HG03460 (cell line): ENCODE results near the gene MAPK7.
A peak's percentile ranks its signal among the peaks of the same experiment; 100 is the strongest.

Experiments used
- ATAC-seq: cut with Tn5 transposase; IDR thresholded peaks from one replicate; pipeline ENCODE4 v1.9.1; 2021; ENCODE audit not compliant: unreplicated experiment

MAPK7 gene

DNA sequence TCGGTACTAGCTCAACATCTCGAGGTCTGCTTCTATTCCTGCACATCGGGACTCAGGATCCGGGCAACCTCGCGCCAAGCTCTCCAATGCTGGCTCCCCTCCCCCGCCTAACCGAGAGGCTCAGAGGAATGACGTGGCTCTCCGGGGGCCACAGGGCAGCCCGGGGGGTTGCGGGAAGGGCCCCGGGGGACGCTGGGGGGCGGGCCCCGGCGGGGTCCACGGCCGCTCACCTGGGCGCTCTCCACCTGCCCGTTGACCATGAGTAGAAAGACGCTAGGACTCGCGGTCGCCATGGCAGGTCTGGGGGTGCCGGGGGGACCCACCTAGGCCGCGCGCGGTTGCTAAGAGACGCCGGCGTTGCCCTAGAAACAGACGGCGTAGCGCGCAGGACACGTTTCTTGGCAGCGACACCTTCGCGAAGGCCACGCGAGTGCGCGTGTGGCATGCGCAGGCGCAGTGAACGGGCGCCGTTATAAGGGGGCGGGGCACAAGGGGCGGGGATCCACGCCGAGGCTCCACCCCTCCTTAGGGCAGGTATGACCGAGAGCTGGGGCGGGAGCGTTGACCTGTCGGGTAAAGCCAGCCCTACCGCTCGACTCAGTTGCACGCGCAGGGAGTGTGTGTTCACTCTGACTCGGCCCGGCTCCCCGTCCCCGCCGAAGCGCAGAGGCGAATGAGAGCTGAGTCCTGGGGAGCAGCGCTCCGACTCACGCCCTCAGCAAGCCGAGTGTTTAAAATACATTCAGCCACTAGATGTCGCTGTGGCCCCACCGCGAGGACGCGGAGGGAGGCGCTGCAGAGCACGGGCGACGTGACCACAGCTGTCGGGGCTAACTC, 15.8 kb upstream of the MAPK7 start, which contains the start of gene B9D1:
Gene B9D1, minus strand, starts transcription at position 447 of the 837 bp plus-strand sequence. Its CDS starts 154 bp downstream, at position 293.
- ATAC-seq, result peak; percentile 67

DNA sequence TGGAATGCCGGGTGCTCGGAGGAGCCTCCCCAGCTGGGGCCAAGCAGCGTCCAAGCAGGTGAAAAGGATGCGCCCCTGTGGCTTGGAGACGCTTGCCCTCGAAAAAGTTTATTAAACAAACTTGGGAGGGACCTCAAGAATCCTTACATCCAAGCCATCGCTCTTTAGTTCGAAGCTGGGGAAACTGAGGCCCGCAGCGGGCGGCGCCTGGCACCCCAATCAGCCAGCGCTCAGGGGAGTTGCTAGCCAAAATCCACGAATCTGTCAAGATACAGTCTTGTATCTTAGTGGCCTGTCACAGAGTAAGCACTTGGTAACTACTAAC, 15.2 kb upstream of the MAPK7 start:
- no peak for ATAC-seq

DNA sequence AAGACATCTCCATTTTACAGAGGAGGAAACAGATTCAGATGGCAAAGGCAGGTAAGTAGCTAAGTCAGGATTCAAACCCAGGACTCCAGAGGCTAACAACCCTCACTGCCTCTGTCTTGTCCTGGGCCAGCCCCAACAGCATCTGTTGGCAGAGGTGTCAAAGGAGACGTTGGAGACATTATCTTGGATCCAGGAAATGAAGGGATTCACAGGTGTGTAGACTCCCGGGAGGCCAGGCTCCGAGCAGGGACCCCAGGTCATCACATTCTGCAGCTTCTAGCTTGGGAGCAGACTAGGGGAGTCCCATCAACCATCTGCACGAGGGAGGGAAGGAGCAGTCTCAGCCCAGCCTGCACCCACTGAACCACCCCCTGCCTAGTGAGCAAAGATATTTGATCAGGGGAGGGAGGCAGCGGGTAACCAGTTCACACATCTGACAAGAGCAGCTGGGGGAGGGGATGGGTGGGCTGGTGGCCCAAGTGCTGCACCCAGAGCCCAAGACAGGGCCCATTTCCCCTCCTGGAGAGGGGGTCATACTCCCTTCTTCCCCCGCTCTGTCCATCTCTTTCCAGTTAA, 14.8 kb upstream of the MAPK7 start:
- no peak for ATAC-seq

DNA sequence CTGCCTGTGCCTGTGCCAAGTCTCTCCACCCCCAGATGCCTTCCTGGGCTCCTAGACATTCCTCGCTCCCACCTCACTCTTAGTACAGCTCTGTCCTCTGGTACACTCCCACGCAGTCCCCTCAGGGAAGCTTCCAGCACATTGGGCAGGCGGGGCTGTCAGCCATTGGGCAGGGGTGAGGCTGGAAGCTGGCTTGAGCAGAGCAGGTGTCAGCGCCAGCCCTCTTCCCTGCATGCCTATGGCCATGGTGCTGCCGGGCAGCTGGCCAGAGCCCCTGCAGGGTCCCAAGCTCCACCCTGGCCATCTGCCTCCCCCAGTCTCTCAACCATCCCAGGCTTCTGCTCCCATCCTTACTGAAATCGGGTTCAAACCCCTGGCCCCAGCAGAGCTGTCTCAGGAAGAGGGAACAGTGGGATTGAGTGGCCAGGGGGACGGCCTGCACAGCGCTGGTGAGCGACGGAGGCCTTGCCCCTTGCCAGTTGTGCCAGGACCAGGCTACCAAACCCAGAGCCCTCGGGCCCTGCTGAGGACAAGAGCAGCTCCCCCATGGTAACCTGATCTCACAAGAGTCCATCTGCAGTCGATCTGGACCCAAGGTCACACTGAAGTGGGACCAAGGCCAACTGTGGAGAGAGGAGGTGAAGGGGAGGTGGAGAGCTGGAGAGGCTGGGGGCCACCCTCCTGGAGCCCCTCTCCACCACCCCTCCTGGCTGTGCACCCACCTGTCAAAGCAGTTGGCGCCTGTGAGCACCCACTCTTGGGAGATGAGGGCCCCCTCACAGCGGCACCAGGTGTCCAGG, 13.4 kb upstream of the MAPK7 start:
- ATAC-seq, result no peak

DNA sequence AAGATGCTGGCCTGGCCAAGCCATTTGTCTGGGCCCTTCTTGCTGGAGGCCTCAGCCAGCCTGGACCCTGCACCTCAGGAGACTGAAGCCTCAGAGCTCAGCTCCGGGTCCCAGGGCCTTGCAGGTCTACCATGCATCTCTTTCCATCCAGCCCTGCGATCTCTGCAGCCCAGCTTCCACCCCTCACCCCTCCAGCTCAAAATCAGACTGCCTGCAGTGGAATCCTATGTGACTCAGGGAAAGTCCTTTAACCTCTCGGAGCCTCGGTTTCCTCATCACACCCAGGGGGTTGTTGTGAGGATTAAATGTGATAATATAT, 12.8 kb upstream of the MAPK7 start:
- no peak for ATAC-seq

DNA sequence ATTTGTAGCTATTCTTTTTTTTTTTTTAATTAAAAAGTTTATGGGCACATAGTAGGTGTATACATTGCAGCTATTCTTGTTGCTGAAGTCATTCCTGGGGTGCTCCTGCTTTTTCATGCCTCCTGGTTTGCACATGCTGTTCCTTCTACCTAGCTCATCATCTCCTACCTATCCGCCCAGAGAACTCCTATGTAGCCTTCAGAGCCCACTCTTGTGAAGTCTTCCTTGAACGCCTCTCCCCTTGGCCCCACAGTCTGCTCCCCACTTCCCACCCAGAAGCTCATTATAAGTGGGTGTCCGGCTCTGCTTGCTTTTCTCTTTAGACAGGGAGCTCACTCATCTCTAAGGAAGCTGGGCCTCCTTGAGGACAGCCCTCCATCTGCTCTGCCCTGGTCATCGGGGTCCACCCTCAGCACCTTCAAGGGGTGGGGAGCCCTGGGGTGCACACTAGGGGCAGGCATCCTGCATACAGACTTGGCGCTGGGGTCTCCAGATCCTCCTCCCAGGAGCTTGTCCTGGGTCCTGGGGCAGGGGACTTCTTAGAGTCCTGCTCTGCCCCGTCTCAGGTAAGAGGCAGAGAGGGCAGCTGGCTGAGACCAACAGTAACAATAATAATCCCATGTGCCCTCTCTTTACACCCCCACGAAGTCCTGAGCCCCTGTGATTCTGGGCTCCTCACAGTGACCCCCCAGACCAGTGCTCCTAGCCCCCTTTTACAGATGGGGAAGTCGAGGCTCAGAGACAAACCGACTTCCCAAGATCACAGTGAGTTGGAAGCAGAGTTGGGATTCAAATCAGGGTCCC, 12.3 kb upstream of the MAPK7 start:
- ATAC-seq, result no peak

DNA sequence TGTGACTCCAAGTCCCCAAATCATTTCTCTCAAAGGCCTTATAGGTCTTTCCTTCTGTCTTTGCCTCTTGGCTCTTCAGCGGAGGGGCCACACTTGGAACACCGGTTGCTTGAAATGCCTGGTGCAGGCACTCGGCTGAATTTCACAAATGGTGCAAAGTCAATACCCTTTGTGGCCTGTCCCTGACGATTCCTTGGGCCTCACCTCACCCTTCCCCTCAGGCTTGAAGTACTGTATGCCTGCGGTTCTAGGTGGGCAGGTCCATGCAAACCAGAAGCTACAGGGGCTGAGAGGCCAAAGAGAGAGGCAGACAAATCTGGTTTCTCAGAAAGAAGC, 11.7 kb upstream of the MAPK7 start:
- ATAC-seq, result no peak

DNA sequence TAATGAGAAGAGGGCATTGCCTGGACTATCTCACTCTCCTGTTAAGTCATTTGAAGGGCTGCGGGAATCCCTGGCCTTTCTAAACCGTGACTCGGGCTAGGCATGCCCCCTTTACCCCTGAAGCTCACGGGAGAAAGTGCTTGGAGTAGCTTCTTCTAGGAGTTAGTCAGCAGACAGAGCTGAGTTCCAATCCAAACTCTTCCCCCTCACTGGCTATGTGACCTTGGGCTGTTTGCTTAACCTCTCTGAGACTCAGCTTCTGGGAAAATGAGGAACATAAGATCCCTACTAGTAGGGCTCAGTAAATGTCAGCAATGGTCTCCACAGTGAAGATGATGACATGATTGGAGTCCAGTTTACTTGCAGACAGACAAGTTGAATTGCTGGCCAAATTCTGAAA, 10.1 kb upstream of the MAPK7 start:
- ATAC-seq, result no peak

DNA sequence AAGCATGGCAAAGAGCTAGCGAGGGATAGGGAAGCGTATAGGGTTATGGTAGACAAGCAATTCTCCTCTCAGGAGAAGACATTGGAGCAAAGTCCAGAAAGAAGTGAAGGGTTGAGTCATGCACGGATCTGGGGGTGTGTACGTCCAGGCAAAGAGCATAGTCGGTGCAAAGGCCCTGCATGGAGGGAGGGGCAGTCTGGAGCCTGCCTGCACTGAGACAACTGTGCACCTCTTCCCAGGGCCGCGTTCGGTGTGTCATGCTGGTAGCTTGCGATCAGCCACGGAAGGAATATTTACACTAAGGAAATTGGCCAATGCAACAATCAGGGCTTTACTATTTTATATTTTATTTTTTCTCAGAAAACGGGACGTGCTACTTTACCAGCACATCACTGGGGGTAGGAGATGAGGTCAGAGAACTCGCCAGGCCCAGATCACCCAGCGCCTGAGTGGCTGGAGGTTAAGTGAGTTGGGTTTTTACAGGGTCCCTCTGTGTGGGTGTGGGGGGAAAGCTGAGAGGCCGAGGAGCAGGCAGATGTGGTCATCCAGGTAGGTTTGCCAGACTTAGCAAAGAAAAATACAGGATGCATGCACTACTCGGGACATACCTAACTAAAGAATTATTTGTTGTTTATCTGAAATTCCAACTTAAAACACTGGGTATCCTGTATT, 9.1 kb upstream of the MAPK7 start:
- ATAC-seq, result no peak

DNA sequence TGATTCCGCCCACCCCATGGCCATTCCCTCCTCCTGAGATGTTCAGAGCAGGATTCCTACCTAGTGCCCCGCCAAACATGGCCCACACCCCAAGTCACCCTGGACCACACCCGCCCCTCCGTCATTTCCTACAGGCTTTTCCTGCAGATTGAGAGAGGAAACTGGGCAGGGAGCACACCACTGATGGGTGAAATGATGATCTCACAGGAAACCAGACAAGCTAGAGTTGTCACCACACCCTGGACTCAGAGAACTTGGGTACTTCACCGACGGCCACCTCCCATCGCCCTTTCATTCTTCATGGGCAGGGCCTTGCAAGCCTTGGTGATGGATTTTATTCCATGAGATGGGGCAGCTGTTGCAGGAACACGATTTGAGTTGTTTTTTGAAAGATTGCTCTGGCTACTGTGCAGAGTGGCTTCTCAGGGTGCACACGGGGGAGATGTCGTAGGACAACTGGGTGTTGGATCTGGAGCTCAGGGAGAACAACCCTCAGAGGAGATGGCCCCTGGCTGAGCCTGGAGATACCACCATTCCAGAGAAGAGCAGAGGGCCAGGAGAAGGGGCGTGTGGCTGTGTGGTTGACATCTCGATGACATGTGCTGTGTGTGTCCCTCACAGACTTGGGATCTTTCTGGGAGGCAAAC, 8.3 kb upstream of the MAPK7 start:
- no peak for ATAC-seq

DNA sequence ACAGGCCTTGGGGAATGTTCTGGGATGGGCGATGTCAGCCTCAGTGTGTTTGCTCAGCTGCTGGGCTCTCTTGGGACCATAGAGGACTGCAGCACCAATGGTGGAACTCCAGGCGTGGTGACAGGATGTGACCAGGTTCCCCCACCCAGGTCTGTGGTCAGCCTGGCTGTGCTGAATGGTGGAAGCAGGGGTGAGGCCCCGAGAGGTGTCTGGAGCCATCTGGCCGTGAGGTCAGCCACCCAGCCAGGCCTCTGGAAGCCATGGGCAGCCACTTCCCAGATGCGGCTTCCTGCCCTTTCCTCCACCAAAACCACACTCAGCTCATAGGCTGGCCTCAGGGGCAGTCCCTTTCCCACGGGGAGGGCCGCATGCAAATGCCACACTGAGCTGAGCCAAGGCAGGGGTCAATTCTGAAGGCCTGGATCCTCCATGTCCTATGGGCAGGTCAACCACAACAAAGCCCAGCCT, 7.8 kb upstream of the MAPK7 start:
- ATAC-seq, result peak; percentile 61

DNA sequence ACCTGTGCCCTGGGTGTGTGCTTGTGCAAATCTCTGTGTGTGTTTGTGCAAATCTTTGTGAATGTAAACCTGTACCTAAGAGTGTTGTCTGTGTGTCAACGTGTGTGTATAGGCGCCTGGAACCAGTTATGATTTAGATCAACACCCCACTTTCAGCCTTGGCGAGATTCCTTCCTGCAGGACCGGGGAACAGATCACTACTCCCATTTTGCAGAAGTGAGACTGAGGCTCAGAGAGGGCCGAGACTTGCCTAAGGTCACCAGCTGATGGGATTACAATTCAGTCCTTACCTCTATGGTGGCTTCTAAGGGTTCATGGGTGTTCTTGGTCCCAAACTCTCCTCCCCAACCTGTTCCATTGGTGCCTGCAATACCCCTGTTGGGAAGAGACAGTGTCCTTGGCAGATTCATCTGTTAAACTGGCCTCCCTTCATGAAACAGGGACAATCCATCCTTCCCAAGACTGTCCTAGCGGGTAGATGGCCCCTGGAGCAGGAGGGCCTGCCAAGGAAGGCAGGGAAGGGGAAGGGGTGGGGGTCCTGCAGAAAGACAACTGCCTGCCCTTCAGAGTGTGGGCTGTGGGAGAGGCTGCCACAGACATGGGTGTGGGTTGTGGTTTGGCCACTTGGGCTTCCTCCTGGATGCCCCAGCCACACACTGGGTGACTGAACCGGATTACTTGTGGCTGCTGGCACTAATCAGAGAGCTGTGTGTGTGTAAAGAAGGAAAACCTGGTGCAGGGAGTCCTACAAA, 6.9 kb upstream of the MAPK7 start:
- no peak for ATAC-seq

DNA sequence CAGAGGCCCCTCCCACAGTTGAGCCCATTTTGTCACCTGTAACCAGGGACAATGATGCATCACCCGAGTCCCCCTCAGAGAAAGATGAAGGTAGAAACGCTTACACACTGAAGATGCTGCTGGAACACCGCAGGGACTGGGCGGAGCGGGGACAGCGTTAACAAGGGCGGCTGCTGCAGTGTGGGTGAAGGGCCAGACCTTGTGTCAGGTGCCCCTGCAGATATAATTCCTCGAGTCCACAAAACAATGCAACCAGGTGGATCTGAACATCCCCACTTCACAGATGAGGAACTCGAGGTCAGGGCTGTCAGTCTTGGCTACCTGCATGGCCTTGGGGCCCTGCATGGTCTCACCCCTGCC, 6.3 kb upstream of the MAPK7 start:
- ATAC-seq, result no peak

DNA sequence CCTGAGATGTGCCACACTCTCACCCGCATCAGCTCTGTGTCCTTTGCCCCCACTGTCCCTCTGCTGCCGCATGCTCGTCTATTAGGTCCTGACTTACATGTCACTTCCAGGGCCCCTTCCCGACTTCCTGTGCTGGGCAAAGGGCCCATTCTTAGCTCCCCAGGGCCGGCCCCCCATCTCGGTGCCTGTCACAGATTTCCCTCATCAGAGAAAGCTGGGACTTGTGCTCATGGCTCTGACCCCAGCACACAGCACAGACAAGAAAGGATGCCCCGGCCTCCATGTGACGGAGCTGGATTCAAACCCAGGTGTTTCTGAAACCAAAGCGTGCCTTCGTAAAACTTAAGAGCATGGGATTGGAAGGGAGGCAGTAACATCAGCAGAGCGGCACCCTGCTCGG, 5.9 kb upstream of the MAPK7 start:
- no peak for ATAC-seq

DNA sequence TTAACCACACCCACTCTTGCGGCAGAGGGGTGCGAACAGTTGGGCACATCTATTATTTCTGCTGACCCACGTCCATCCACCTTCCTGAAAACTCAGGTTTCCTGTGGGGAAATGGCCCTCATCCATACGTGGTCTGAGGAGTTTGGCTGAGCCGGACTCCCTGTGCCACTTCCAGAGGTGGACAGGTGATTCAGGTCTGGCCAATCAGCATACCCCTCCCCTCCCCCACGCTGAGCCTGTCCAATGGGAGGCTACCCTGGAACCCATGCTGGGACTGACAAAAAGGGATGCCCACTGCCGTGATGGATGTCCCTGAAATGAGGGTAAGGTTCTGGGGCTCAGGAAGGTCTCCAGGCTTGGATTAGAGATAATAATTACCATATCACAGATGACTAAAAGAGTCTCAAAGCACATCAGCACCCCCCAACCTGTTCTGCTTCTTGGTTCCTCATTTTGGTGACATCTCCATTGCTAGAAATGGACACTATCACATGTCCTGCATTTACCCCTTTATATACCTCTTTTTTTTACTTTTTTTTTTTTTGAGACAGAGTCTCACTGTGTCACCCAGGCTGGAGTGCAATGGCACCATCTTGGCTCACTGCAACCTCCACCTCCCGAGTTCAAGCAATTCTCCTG, 5.3 kb upstream of the MAPK7 start:
- ATAC-seq, result no peak

DNA sequence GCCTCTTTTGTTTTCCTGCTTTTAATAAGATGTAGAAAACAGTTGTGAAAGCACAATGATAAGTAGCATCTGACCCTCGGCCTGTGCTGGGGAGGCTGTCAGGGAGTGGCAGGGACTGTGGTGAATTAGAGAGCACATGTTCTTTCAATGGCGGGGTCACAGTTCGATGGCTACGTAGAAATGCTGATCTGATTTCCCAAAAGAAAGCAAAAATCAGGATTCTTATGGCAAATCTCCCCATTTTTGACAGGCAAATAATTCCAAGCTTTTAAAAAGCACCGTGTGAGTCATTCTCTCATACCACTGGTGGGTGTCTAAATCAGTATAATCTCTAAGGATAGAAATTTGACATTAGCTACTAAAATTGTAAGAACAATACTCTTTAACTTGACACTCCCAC, 4.2 kb upstream of the MAPK7 start:
- ATAC-seq, result no peak

DNA sequence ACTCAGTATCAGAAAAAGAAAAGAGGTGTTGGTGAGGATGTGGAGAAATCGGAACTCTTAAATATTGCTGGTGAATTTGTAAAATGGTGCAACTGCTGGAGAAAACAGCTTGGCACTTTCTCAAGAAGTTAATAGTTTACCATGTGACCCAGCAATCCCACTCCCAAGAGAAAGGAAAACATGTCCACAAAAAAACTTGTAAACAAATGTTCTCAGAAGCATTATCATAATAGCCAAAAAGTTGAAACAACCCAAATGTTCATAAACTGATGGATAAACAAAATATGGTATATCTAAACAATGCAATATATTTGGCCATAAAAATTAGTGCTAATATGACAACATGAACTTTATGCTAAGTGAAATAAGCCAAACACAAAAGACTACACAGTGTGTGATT, 2.6 kb upstream of the MAPK7 start:
- ATAC-seq, result no peak

DNA sequence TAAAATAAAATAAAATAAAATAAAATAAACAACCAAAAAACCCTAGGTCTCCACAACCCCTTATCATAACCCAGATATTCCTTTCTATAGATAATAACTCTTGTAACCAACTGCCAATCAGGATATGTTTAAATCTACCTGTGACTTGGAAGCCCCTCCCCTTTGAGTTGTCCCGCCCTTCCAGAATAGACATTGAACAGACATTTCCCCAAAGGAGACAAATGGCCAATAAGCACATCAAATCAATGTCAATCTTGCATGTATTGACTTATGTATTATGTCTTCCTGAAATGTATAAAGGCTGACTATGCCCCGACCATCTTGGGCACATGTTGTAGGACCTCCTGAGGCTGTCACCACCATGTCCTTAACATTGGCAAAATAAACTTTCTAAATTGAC, 1.5 kb upstream of the MAPK7 start:
- ATAC-seq, result no peak
